Activated CD4-positive, alpha-beta T cell treated with anti-CD3 and anti-CD28 coated beads, Interleukin-2, amount 50 U/mL, for 4 hours (primary cell): ENCODE data around the gene DMPK.
"Not testable (repeated sequence)": the region's sequence is repeated elsewhere in the genome, so short reads cannot be mapped to it uniquely, and the experiment has no call there.

Experiments used
- DNase-seq, 2 experiments: peaks; one replicate each; pipeline ENCODE4 v3.0.0-alpha.2; 2020

The DMPK gene

GRCh38 chr19:45814851-45815480, 32.7 kb upstream of the DMPK start, which contains the start of gene RSPH6A:
Gene RSPH6A (minus strand): TSS chr19:45815308. CDS start chr19:45815176, 132 bp downstream.
- no peak for DNase-seq

DNA sequence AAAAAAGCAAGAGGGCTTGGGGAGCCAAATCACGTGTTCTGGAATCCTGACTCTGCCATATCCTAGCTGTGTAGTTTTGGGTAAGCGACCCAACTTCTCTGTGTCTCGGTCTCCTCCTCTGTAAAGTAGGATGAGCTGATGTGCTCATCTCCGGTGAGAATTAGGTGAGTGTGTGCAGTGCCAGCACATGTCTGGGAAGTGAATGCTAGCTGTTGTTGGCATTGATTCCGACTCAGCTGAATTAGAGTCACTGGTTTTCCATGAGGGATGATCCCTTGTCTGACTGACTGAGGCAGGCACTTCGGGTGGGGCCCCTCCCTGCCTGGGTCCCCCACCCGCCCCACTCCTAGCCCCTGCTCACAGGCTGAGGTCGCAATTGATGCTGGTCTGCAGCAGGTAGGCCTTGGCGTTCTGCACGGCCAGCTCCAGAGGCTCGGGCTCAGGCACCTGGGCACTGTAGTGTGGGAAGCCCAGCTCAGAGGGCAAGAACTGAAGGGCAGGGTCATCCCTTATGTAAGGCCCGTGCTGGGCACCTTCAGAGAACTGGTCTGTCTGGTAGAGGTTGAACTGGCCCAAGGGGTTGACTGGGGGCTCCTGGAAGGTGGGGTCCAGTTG, 32.0 kb upstream of the DMPK start:
- no peak for DNase-seq

DNA sequence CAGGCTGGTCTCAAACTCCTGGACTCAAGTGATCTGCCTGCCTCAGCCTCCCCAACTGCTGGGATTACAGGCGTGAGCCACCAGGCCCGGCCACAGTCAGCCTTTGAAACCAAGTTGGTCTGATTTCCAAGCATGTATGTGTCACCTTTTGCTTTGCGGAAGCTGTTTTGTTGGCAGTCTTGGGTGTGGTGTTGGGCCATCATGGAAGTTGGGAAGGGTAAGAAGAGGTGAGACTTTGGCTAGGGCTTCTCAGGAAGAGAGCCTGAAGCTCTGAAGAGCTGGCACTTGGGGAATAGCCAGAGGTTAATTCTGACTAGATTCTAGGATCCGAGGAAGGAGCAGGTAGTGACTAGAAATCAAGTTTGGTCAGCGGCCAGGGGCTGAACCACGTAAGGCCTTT, 30.0 kb upstream of the DMPK start:
- no peak for DNase-seq

DNA sequence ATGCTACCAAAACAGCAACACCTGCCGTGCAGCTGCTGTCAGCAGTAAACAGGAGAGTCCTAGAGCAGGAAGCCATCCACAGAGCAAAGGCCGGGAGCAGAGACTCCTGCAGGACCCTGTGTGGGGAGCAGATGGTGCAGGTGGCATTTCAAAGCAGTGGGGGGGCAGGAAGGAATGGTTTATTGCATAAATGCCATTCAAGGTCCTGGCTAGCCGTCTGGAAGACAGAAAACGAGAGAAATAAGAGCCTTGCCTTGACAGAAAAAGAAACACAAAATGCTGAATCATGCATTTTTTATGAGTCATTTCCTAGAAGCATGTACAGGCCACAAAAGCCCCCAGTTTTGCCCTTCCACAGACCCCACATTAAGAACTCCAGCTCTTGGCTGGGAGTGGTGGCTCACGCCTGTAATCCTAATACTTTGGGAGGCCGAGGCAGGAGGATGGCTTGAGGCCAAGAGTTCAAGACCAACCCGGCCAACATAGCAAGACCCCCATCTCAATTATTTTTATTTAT, 27.4 kb upstream of the DMPK start:
- no peak for DNase-seq

DNA sequence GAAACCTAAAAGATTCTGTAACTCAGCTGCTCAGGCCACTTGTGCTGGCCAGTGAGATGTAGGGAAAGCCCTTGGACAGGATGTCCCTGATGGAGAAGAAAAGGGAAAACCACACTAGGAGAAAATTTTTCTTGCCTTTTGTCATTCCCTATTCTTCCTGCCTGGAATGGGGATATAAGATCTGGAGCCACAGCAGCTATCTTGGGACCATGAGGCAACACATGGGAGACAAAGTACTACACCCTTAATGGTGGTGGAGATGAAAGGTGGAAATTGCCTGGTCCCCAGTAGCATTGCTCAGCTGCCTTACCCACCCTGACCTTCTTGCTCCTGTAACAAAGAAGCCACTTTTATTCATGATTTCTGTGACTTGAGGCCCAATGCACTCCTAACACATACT, 23.4 kb upstream of the DMPK start:
- DNase-seq, result no peak

- DNase-seq, result no peak
Observed at GRCh38 chr19:45804959-45805230, 22.6 kb upstream of the DMPK start.

DNA sequence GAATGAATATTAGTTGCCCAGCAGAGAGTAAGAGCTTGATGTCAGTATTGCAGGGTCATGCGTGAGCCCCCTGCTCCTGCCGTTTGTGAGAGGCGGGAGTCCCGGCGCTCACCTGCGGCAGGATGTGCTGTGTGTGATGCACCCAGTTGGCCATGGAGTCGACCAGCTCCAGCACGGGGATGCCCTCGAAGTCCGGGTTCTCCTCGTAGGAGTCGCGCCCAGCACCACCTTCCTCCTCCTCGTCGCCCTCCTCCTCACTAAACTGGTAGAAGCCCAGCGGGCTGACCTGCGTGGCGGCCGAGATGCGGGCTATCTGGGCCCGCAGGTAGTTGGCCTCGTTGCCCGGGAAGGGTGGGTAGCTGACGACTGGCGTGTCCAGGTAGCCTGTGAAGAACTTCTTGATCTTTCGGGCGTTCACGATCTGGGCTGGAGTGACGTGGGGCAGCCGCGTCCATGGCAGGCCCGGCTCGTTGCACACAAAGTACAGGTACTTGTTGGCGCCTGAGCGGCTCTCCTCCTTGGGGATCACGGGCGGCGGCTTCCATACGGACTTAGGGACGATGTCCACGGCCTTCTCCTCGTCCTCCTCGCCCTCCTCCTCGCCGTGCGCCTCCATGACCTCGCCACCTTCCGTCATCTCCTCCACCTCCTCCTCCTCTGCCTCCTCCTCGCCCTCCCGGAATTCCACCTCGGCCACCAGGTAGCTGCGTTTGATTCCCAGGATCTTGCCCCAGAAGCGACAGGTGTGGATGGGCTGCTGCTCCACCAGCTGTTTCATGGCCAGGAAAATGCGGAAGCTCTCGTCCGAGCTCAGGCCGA, 22.1 kb upstream of the DMPK start:
- no peak for DNase-seq

DNA sequence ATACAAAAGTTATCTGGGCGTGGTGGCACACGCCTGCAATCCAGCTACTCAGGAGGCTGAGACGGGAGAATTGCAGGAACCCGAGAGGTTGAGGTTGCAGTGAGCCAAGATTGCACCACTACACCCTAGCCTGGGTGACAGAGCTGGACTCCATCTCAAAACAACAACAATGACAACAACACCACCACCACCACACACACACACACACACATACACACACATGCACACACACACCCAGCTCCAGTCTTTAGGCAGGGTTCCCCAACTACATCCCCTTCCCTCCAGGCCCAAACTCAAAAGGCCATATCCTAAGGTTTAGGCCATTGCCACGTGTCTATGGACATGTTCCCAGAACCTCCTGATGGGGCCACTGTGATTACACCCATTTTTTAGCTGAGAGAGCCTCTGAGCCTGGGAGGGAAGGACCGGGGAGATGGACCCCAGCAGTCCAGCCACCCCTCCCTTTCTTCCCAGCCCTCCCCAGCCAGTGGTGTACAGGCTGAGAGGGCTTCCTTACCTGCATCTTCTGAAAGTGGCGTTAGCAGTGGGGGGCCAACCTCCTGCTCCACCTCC, 19.4 kb upstream of the DMPK start:
- no peak for DNase-seq

DNA sequence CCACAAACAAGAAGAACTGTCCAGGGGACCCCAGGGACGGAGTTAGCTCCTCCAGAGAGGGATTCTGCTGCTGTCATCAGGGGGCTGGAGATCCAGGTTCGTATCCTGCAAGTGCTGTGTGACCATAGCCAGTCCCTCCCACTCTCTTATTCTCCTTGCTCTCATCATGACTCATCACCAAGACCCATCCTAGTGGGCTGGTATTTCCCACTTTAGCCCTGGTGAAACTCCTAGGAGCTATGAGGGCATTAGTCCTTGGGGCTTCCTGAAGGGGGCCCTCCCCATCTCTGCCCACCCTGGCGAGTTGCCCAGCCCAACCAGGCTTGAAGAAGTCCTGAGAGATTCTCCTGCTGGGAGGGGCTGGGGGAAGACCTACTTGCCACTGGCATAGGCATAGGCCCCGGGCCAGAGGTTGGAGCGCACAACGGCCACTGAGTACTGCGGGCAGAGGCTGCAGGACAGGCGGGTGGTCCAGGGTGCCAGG, 17.8 kb upstream of the DMPK start:
- no peak for DNase-seq

GRCh38 chr19:45799541-45799940, 17.3 kb upstream of the DMPK start:
- not testable (repeated sequence) for DNase-seq

DNA sequence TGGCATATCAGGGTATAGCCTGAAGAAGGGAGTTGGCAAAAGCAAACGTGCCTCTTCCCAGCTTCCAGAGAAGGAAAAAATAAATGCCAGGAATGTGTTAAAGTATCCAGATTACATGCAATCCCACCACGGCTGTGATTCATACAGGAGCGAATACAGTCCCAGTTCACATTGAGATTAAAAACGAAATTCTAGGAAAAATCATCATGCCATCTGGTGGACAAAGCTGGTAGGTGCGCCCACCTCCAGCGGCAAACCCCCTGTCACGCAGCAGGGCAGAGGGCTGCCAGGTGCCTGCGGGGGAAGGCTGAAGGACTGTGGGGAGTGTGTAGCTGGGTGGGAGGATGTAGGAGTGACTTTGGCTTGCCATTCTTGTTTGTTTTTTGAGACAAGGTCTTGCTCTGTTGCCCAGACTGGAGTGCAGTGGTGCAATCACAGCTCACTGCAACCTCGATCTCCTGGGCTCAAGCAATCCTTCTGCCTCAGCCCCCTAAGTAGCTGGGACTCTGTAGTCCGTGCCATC, 16.8 kb upstream of the DMPK start:
- peak; percentile 46 to 57 for DNase-seq

DNA sequence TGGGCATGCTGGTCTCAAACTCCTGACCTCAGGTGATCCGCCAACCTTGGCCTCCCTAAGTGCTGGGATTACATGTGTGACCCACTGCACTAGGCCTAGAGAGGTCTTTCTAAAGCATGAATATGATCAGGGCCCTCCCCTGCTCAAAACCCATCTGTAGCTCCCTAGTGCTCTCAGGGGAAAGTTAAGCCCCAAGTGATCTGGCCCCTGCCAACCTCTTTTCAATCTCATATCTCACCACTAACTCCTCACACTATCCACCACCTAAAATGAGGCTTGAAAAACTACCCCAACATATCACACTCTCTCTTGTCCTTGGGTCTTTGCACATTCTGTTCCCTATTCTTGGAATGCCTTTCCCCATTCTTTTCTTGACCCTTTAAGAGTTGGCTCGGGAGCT, 12.3 kb upstream of the DMPK start:
- DNase-seq, result no peak

GRCh38 chr19:45793876-45794275, 11.6 kb upstream of the DMPK start:
- no peak for DNase-seq

GRCh38 chr19:45793178-45793564, 10.9 kb upstream of the DMPK start:
- no peak for DNase-seq

DNA sequence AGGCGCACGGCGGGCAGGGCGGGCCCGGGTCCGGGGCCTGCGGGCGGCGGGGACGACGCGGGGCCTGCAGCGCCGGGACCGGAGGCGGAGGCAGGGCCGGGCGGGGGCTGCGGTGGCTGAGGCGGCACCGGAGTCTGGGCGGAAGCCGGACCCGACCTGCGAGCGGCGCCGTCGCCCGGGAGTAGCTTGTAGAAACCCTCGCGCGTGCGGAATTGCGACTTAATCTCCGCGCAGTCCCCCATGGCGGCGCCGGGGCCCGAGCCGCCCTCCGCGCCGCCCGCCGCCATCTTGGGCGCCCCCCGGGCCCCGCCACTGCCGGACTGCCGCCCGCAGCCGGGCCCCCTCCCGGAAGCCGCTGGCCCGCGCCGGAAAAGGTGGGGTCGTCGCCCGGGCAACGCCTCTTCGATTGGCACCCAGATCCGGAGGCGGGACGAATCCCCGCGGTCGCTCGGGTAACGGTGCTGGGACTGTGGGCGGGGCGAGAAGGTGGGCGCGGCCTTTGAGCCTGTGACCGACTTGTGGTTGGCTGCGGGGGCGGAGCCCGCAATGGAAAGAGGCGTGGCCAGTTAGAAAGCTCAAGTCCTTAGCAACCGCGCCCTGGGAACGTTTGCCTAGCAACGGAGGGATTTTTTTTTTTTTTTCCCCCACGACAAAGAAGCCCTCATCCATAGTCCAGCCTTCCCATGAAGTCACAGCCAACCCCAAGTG, 10.3 kb upstream of the DMPK start, which contains the start of gene DMWD:
TSS of gene DMWD (minus strand) at position 376 of the 708 bp plus-strand sequence. CDS start at position 287, 89 bp downstream.
- DNase-seq, result peak; percentile 99

- DNase-seq, result no peak
Observed at GRCh38 chr19:45791744-45792469, 9.6 kb upstream of the DMPK start.

DNA sequence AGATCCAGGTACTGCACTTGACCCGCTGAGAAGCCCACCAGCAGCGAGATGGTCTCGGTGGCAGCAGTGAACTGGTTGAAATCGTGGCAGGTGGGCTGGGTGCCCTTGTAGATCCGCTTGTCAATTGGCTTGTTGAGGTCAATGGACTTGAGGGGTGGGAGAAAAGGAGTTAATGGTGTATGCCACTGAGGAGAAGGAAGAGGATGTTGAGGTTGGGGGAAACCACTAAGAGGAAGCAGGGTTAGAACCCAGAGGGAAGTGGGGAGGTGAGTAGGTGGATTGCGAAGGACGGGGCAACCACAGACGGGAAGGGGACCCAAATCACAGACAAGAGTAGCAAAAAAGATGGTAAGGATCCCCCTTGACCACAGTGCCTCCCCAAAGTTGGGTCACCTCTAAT, 8.7 kb upstream of the DMPK start:
- DNase-seq, result no peak

DNA sequence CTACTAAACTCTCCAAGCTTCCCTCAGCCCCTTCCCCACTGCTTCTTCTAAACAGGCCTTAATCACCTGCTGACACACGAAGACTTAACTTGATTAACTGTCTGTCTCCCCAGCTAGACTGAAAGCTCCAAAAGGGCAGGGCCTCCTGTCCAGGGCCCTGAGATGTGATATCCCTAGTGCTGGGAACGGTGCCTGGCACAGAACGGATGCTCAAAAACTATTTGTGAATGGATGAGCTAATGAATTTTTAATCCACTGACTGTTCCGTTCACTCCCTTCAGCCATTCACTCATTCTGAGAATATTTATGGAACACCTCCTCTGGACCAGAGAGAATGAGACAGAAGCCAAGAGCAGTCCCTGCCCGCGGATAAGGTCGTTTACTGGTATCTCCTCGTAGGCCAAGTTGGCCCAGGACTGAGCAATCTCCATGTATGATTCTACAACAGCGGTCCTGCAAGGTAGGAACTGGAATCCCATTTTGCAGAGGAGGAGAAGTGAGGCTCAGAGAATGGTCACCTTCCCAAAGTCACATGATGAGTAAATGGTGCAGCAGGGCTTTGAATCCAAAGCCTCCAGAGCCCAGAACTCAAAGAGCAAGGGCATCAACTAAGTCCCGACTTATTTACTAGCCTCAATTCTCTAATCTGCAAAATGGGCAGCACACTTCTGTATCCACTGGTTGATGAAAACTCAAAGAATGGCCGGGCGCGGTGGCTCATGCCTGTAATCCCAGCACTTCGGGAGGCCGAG, 6.9 kb upstream of the DMPK start:
- DNase-seq, result no peak

DNA sequence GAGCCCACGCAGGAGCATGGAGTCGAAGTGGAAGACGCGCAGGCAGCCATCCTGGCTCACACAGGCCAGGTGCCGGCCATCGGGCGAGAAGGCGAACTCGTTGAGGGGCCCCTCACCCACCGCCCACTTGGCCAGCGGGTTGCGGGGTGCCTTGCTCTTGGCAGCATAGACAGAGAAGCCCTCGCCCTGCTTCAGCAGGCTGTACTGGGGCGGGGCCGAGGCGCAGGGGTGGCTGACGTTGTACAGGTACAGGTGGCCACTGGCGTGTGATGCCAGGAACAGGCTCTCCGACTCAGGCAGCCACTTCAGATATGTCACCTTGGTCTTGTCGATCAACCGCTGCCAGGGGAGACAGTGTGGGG, 4.2 kb upstream of the DMPK start:
- DNase-seq, result no peak

- DNase-seq, result no peak
Observed at GRCh38 chr19:45785781-45786532, 3.7 kb upstream of the DMPK start.
